Brain pericyte (primary cell): ENCODE data around the gene NRXN3.

ENCODE experiments used
- DNase-seq: peaks from one replicate; pipeline ENCODE4 v3.0.0-alpha.2; 2012; ENCODE audit warnings: low read depth, low spot score

NRXN3 gene

DNA sequence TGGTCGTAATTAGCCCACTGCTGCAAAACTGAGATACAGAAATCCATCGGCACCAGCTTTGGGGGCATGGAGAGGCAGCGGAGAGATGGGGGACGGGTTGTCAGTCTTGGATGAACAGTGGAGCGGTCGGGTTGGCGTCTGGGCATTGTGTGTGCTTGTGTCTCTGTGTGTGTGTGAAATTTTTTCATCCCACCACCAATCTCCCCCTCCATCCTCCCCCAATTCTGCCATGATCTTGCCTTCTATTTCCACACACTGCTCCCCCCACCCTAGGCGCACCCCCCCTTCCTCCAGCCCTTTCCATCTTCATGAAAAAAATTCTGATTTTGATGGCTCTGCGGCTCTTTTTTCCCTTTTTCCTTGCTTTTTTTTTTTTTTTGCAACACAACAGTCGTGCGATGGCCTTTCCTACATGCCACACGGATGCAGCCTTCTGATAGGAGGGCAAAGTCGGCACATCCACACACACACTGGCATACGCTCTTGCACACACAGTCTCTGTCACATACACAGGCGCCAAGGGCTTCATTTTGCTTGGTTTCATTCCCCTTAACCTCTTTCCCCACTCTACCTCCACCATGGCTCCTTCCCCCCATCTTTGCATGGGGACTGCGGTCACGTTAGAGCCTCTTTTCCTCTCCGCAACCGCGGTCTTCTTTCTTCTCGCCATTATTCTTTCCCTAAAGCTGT, 3.3 kb downstream of the NRXN3 start:
- DNase-seq: no peak

- DNase-seq: no peak
Measured at GRCh38 chr14:78175412-78175811, 5.2 kb downstream of the NRXN3 start.

- no peak for DNase-seq
Measured at GRCh38 chr14:78178071-78178470, 7.9 kb downstream of the NRXN3 start.

- DNase-seq: no peak
Measured at GRCh38 chr14:78178971-78179370, 8.8 kb downstream of the NRXN3 start.

GRCh38 chr14:78181270-78181669, 11.1 kb downstream of the NRXN3 start:
- no peak for DNase-seq

- no peak for DNase-seq
Measured at GRCh38 chr14:78182722-78183121, 12.5 kb downstream of the NRXN3 start.

DNA sequence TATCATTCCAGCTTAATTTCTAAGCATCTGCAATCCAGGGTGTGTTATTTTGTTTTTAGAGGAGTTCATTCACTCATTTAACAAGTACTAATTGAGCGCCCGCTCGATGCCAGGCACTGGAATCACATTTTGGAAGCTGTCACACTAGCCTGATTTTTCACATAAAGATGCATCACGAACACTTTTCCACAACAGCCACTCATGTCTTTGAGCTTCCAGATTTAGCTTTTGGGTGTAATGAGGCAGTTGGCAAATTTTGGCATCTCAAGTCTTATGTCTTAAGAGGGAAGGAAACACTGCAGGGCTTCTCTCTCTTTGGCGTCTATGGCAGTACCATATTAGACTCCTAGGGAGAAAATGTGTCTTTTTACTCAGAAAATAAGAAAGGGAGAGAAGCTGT, 14.0 kb downstream of the NRXN3 start:
- no peak for DNase-seq

- DNase-seq: no peak
Measured at GRCh38 chr14:78186277-78186676, 16.1 kb downstream of the NRXN3 start.

- DNase-seq: no peak
Measured at GRCh38 chr14:78188882-78189281, 18.7 kb downstream of the NRXN3 start.

DNA sequence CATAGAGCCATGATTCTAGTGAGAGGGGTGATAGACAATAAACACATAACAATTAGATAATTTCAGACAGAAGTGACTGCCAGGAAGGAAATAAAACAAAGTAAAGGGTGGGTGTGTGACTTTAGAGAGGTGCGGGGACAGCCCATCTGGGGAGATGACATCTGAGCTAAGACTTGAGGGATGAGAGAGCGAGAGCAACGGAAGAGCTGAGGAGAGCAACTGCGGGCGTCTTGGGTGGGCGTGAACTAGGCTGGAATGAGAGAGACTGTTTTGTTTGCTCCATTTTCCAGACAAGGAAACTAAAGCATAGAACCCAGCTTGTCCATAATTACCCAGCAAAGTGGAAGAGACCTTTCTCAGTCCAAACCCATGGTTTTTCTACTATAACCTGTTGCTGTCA, 25.3 kb downstream of the NRXN3 start:
- no peak for DNase-seq

- no peak for DNase-seq
Measured at GRCh38 chr14:78196323-78196722, 26.1 kb downstream of the NRXN3 start.

DNA sequence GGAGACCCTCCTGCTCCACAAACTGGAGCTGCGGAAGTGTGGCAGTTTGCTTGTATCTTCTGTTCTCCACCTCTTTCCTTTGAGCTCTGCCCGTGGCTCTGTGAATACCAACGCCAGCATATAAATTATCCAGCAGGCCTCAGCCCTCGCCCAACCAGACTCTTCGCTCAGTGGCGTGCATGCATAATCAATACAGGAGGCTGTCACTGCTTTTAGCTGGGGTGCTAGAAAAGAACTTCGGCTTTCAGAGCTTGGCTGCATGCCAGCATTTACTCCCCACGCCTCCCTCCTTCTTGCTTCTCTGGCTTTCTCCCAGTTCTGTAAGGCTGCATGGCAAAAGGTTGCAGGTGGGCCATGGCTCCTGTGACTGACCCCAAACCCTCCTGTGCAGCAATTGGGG, 26.9 kb downstream of the NRXN3 start:
- no peak for DNase-seq

DNA sequence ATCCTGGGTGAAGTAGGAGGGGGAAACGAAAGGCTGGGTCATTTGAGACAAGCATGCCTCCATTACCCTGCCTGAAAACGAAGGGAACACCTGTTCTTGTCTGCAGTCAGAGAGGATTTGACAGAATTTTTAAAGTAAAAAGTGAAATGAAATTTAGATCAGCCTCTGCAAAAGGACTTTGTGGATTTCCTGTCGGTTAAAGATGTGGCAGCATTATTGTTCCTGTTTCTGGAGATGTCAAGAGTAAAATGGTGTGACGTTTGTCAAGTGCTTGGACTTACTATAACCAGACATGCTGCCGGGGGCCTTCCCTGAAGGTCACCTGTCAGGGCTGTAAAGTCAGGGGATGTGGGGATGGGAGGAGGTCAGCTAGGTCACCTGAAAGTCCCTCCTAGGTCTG, 32.0 kb downstream of the NRXN3 start:
- DNase-seq: no peak

DNA sequence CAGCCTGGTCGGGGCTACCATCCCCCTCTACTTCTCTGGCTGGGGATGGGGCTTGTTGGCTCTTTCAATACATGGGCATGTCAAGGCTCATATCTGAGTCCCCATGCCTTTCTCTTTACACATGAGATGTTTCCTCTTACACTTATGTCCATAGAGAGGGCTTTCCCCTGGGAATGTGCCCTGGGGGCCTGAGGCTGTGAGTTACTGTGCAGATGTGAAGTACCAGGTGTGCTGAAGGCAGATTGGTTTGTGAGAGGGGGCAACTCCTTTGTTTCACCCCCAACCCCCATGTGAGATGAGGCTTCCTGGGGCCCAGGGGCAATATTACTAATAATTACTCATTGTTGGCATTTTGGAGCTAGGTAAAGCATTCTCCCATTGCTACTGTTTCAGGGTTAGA, 32.8 kb downstream of the NRXN3 start:
- DNase-seq: no peak

GRCh38 chr14:78207414-78207813, 37.2 kb downstream of the NRXN3 start:
- no peak for DNase-seq

DNA sequence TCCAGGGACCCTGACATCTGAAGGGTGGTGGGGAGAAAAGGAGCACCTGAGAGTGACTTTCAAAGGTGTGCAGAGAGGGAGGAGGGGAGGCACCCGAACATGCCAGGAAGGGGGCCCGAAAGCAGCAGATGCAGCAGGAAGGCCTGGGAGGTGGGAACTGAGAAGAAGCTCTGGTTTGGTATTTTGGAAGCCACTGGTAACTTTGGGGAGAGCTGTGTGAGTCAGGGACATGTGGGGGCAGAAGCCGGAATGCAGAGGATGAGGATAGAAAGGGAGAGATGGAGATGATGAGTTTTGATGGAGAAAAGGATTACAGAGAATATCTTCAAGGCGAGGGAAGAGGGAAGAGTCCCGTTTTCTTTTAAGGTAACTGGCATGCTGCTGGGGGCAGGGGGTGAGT, 50.1 kb downstream of the NRXN3 start:
- no peak for DNase-seq

DNA sequence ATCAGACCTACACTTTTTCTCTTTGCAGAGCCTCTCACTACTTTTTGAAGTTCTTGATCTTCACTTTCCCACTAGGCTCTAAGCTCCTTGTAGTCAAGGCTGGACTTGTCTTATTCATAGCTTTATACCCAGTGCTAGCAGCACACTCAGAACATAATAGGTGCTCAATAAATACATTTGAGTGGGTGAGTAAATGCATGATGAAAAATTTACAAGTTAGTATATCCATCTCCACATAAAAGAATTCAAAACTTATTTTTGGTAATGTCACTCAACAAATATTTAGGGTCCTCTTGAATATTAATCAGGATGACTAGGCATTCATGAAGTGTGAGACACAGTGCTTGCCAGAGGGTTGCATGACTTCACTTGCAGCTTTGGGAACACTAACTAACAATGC, 52.6 kb downstream of the NRXN3 start:
- no peak for DNase-seq

DNA sequence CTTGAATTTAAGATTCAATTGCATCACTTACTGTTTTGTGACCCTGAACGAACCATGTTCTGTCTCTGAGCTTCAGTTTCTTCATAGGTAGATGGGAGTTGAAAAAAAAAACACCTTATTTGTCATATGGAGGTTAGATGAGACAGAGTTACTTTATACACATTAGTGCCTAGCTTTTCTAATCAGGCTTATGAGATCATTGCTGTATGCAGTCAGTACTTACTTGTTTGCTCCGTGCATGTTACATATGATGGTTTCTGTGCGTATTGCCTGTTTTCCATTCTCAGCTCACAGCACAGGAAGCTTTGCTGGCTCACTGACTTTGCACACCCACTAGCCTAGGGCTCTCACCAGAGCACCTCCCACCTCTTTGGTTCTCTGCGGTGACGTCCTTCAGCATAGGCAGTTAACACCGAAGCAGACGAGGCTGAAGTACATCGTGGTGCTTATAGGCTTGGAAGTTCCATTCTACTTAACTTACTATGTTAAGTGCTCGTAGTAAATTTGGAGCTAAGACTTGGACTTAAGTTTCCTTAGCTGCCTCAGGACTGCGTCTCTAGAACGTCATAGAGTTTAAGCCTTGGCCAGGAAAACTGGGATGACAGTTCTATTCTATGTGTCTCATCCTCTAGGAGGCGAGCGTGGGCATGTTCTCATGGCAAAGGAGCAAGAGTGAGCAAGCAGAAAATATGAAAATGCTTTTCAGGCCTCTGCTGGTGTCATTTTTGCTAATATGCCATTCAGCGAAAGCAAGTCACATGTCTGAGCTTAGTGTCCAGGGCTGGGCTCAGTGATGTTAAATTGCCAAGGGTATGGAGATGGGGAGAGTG, 57.3 kb downstream of the NRXN3 start:
- DNase-seq: no peak

GRCh38 chr14:78228702-78229327, 58.6 kb downstream of the NRXN3 start:
- no peak for DNase-seq

- no peak for DNase-seq
Measured at GRCh38 chr14:78232231-78233000, 62.2 kb downstream of the NRXN3 start.

- no peak for DNase-seq
Measured at GRCh38 chr14:78238141-78238540, 68.0 kb downstream of the NRXN3 start.

- DNase-seq: no peak
Measured at GRCh38 chr14:78240567-78240966, 70.4 kb downstream of the NRXN3 start.
